Fibroblast of lung (primary cell): ENCODE results near the gene TSPAN2.

Experiments used
- EZH2 ChIP-seq: IDR thresholded peaks from 2 replicates; pipeline ENCODE4 v1.5.1; 2012; ENCODE audit warnings: low read length, control low read depth, mild to moderate bottlenecking; ENCODE audit errors: missing control alignments
- TF ChIP-seq, protein P1 (sequence below), 2 donors: IDR thresholded peaks in 1 of 2; conservative IDR thresholded peaks in 1 of 2; 1 replicate in 1 of 2; 2 replicates in 1 of 2; pipeline ENCODE4 v1.5.1; 2011 to 2012; ENCODE audit warnings: low read length in 2 of 2, control low read depth in 1 of 2, inconsistent platforms in 1 of 2, low read depth in 1 of 2, mild to moderate bottlenecking in 1 of 2

DNA sequence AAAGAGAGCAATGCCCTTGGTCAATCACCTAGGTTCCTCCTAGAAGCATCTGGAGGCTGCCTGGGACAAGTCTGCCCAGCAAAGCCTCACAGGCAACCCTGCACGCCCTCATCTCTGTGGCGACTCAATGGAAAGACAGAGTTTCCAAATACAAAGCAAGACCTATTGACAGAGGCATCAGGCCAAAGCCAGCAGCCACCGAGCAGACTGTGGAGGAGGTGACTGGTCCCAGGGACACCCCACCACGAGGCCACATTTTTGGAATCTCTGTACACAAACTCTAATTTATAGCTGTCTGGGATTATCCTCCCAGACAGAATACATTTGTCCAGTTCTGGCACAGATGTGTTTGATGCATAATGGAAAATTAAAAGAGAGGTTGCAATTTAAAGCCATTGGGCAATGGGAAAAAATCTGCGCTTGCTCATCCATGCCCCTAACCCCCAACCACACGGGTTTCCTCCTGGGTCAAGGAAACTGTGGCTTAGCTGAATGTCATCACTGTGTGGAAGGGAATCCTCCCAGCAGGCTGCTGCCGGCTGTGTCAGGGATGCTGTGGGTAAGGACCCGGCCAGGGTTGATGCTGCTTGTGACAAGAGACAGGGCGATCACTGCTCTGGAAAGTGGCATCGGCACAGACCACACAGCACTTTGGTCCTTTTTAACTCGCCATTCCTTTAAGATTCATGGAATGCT, 14.3 kb downstream of the TSPAN2 start:
- TF ChIP-seq, protein P1, sequence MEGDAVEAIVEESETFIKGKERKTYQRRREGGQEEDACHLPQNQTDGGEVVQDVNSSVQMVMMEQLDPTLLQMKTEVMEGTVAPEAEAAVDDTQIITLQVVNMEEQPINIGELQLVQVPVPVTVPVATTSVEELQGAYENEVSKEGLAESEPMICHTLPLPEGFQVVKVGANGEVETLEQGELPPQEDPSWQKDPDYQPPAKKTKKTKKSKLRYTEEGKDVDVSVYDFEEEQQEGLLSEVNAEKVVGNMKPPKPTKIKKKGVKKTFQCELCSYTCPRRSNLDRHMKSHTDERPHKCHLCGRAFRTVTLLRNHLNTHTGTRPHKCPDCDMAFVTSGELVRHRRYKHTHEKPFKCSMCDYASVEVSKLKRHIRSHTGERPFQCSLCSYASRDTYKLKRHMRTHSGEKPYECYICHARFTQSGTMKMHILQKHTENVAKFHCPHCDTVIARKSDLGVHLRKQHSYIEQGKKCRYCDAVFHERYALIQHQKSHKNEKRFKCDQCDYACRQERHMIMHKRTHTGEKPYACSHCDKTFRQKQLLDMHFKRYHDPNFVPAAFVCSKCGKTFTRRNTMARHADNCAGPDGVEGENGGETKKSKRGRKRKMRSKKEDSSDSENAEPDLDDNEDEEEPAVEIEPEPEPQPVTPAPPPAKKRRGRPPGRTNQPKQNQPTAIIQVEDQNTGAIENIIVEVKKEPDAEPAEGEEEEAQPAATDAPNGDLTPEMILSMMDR (conservative IDR thresholded peaks at IDR 0.05 in 1 of 2, IDR thresholded peaks at IDR 0.05 in 1 of 2; ENCODE audit: low read depth in 1 of 2, low read length in 2 of 2): no peak
- no peak for TF ChIP-seq EZH2
